ENCODE results near the gene NTN3.
"Not testable (repeated sequence)": the region's sequence is repeated elsewhere in the genome, so short reads cannot be mapped to it uniquely, and the experiment has no call there.

Gene NTN3

DNA sequence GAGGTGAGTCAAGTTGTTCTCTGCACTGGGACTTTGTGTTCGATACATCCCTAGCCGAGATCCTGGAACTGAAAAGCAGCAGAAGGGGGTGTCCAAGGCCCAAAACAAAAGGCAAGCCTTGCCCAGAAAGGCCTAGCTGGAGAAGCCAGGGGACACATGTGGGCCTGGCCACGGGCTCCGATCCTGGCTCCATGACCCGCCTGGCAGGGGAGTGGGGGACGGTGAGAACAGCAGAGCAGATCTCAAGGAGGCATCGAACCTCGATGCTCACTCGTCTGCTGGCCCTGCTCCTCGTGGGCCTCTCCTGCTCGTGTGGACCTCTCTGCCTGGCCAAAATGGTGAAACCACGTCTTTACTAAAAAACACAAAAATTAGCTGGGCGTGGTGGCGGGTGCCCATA lies 33.0 kb upstream of the NTN3 start:
- Mint-ChIP-seq H3K36me3 (ENCODE audit: low read depth) (peaks cover 62% of the 10 kb centered on the region), H3K9me3 (no peaks in the 10 kb centered on the region), H3K27ac (no peak overlapping the region), H3K27me3 (ENCODE audit: low read depth) (no peaks in the 10 kb centered on the region), H3K4me1 (no peaks in the 10 kb centered on the region), H3K4me3 (no peak overlapping the region)
- TF ChIP-seq, protein P1, sequence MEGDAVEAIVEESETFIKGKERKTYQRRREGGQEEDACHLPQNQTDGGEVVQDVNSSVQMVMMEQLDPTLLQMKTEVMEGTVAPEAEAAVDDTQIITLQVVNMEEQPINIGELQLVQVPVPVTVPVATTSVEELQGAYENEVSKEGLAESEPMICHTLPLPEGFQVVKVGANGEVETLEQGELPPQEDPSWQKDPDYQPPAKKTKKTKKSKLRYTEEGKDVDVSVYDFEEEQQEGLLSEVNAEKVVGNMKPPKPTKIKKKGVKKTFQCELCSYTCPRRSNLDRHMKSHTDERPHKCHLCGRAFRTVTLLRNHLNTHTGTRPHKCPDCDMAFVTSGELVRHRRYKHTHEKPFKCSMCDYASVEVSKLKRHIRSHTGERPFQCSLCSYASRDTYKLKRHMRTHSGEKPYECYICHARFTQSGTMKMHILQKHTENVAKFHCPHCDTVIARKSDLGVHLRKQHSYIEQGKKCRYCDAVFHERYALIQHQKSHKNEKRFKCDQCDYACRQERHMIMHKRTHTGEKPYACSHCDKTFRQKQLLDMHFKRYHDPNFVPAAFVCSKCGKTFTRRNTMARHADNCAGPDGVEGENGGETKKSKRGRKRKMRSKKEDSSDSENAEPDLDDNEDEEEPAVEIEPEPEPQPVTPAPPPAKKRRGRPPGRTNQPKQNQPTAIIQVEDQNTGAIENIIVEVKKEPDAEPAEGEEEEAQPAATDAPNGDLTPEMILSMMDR (IDR thresholded peaks at IDR 0.05; ENCODE audit: unreplicated experiment in 3 of 3) = no peak

DNA sequence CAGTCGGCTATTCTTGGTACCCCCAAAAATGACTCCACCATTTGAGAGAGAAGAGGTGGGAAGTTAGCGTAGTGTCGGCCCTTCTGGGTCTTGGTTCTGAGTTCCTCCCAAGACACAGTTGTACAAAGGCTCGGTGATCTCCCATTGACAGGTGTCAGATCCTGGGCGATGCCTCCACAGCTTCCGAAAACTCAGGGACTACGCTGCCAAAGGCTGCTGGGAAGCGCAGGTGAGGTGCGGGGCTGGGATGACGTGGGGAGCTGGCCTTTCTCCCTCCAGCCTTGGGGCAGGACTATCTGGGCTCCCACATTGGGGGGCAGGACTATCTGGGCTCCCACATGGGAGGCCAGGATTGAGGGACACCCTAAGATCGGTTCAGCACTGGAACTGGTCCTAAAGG lies 31.5 kb upstream of the NTN3 start:
- H3K27me3 Mint-ChIP-seq (ENCODE audit: low read depth) = no peaks in the 10 kb centered on the region
- H3K27ac Mint-ChIP-seq = no peak overlapping the region
- TF ChIP-seq, protein P1 (IDR thresholded peaks at IDR 0.05; ENCODE audit: unreplicated experiment in 3 of 3) = no peak
- no peak overlapping the region for H3K4me3 Mint-ChIP-seq
- H3K9me3 Mint-ChIP-seq = no peaks in the 10 kb centered on the region
- H3K36me3 Mint-ChIP-seq (ENCODE audit: low read depth) = peaks cover 60% of the 10 kb centered on the region
- no peaks in the 10 kb centered on the region for H3K4me1 Mint-ChIP-seq

DNA sequence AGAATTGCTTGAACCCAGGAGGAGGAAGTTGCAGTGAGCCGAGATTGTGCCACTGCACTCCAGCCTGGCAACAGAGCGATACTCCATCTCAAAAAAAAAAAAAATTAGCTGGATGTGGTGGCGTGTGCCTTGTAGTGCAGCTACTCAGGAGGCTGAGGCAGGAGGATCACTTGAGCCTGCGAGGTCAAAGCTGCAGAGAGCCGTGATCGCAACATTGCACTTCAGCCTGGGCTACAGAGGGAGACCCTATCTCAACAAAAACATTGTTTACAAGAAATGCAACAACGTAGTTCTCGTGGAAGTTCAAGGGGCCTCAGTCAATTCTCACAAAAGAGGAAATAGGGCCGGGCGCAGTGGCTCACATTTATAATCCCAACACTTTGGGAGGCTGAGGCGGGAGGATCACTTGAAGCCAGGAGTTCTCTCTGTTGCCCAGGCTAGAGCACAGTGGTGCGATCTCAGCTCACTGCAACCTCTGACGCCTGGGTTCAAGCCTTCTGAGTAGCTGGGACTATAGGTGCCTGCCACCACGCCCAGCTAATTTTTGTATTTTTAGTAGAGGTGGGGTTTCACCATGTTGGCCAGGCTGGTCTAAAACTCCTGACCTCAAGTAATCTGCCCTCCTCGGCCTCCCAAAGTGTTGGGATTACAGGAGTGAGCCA lies 29.8 kb upstream of the NTN3 start:
- peaks cover 64% of the 10 kb centered on the region for H3K36me3 Mint-ChIP-seq (ENCODE audit: low read depth)
- H3K4me1 Mint-ChIP-seq; H3K27ac Mint-ChIP-seq; H3K27me3 Mint-ChIP-seq (ENCODE audit: low read depth); H3K4me3 Mint-ChIP-seq; H3K9me3 Mint-ChIP-seq: not testable (repeated sequence)

DNA sequence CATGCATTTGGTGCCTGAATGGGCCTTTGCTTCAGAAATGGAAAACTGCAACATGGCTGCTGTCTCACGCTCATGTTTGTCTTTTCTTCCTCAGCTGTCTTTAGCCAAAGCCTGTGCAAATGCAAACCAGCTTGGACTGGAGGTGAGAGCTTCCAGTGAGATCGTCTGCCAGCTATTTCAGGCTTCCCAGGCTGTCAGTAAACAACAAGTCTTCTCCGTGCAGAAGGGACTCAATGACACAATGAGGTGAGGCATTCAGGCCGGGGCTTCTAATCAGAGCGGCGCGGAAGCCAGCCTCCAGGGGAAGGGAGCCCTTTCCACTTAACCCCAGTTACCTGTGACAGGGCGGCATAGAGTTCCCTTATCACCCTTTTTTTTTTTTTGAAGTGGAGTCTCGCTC lies 27.5 kb upstream of the NTN3 start:
- Mint-ChIP-seq H3K27me3 (ENCODE audit: low read depth) (no peaks in the 10 kb centered on the region), H3K4me3 (no peak overlapping the region), H3K4me1 (no peaks in the 10 kb centered on the region), H3K27ac (no peak overlapping the region), H3K9me3 (no peaks in the 10 kb centered on the region), H3K36me3 (ENCODE audit: low read depth) (peaks cover 60% of the 10 kb centered on the region)
- TF ChIP-seq, protein P1 (IDR thresholded peaks at IDR 0.05; ENCODE audit: unreplicated experiment in 3 of 3) = no peak

DNA sequence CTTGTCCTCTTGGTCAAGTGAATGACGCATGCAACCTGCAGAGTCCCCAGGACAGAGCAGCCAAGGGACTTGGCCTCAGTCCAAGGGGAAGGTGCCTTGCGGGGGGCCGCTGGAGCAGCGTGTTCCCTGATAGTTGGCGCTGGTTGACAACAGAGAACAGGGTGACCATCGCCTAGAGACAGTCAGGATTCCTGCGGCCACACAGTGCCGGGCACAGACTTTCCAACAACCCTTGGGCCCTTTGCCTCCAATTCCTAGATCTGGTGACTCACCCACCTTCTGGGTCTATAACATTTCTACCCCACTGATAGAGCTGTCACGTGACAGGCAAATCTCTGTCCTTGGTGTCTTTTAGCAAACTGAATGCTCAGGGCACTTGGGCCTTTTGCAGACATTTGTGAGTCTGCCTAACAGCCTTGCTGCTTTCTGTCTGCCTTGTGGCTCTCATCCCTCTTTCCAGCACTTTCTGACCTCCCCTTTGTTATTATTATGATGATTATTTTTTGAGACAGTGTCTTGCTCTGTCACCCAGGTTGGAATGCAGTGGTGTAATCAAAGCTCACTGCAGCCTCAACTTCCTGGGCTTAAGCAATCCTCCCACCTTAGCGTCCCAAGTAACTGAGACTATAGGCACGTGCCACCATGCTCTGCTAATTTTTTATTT lies 23.0 kb upstream of the NTN3 start:
- Mint-ChIP-seq H3K36me3 (ENCODE audit: low read depth) (peaks cover 58% of the 10 kb centered on the region), H3K4me1 (no peaks in the 10 kb centered on the region), H3K9me3 (no peaks in the 10 kb centered on the region), H3K4me3 (no peak overlapping the region), H3K27me3 (ENCODE audit: low read depth) (no peaks in the 10 kb centered on the region), H3K27ac (no peak overlapping the region)
- TF ChIP-seq, protein P1 (IDR thresholded peaks at IDR 0.05; ENCODE audit: unreplicated experiment in 3 of 3) = no peak

DNA sequence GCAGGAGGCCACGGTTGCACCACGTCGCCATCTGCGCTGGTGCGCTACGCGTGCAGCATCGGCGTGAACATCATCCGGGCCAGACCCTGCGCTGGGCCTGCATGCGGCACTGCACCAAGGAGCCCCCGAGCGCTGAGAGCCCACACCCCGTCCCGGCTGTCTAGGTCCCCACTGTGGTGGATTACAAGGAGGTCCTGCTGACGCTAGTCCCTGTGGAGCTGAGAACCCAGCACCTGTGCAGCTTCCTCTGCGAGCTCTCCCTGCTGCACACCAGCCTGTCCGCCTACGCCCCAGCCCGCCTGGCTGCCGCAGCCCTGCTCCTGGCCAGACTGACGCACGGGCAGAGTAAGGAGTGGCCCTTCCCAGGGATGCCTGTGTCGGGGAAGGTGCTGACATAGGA lies 22.0 kb upstream of the NTN3 start:
- Mint-ChIP-seq H3K27me3 (ENCODE audit: low read depth) (no peaks in the 10 kb centered on the region), H3K9me3 (no peaks in the 10 kb centered on the region), H3K27ac (no peak overlapping the region), H3K4me3 (no peak overlapping the region), H3K36me3 (ENCODE audit: low read depth) (peaks cover 60% of the 10 kb centered on the region), H3K4me1 (no peaks in the 10 kb centered on the region)
- TF ChIP-seq, protein P1 (IDR thresholded peaks at IDR 0.05; ENCODE audit: unreplicated experiment in 3 of 3) = no peak
